GM12874 (cell line): ENCODE data around the gene NFIX.

Experiments
- CTCF ChIP-seq: IDR thresholded peaks from 2 replicates; pipeline ENCODE4 v1.5.1; 2011; ENCODE audit warnings: low read depth, mild to moderate bottlenecking, control low read depth, low read length, moderate library complexity; ENCODE audit not compliant: insufficient read depth

Gene NFIX

GRCh38 chr19:12997179-12997966, 2.1 kb downstream of the NFIX start:
- TF ChIP-seq CTCF, result no peak

GRCh38 chr19:12997967-12998940, 3.0 kb downstream of the NFIX start:
- no peak for TF ChIP-seq CTCF

GRCh38 chr19:13001166-13001501, 5.9 kb downstream of the NFIX start:
- TF ChIP-seq CTCF, result no peak

GRCh38 chr19:13001502-13002165, 6.4 kb downstream of the NFIX start:
- no peak for TF ChIP-seq CTCF

- no peak for TF ChIP-seq CTCF
Observed at GRCh38 chr19:13002166-13002898, 7.1 kb downstream of the NFIX start.

GRCh38 chr19:13003081-13003480, 7.8 kb downstream of the NFIX start:
- TF ChIP-seq CTCF, result no peak
